ENCODE data around the gene FIBIN.

The FIBIN gene

DNA sequence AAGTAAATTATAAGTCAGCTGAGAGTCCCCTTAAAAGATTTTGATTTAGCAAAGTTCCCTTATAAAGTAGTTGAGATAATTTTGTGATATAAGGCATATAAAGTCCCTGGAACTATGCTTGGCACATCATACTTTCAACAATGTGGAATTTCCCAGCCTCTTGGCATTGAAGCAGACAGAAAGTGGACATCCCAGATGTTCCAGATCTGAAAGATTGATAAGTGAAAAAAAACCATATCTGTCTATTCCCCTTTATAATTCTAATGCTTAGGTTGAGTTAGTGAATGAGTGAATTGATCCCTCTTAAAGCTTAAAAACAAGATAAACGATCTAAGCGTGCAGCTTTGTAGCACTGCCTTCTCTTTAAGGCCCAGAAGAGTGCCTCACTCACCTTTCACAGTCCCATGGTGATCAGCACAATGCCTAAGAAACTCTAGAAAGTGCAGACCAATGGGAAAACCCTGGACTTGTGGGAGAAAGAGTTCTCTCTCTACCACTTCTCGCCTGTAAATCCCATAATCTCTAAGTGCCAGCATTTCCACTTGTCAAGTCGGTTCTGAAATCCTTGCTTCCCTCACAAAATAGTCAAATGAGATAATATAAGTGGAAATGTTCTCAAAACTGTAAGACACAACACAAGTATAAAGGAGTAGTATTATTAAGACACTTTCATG lies 17.8 kb downstream of the FIBIN start:
- Histone ChIP-seq H3K27me3 (replicated peaks in 2 of 5; ENCODE audit: control insufficient read depth in 4 of 5, insufficient read depth in 5 of 5, low read length in 4 of 5) (no peaks in the 10 kb centered on the region), H3K36me3 (ENCODE audit: control insufficient read depth in 4 of 4, insufficient read depth in 4 of 4, low read length in 3 of 4) (no peaks in the 10 kb centered on the region), H3K9me3 (ENCODE audit: control extremely low read depth in 1 of 5, control insufficient read depth in 4 of 5, insufficient read depth in 2 of 5, low read depth in 1 of 5, low read length in 4 of 5) (no peaks in the 10 kb centered on the region), H3K4me3 (ENCODE audit: control insufficient read depth in 1 of 7, extremely low read depth in 1 of 7, insufficient read depth in 4 of 7, low read depth in 2 of 7, low read length in 6 of 7) (no peak overlapping the region), H3K4me1 (ENCODE audit: control extremely low read depth in 1 of 4, control insufficient read depth in 4 of 4, insufficient read depth in 4 of 4, low read length in 3 of 4) (no peaks in the 10 kb centered on the region), H3K27ac (ENCODE audit: insufficient read depth in 1 of 2, low read depth in 1 of 2, low read length in 2 of 2, poor library complexity in 1 of 2, severe bottlenecking in 2 of 2) (no peak overlapping the region)
- POLR2A ChIA-PET = no interaction called here
- no peak for DNase-seq
- WGBS (ENCODE audit: insufficient coverage) = 100% methylated on average over 2 of the region's 4 CpGs
- CTCF ChIA-PET = no interaction called here

GRCh38 chr11:27012234-27012921 lies 18.5 kb downstream of the FIBIN start:
- Histone ChIP-seq H3K27me3 (replicated peaks in 2 of 5; ENCODE audit: control insufficient read depth in 4 of 5, insufficient read depth in 5 of 5, low read length in 4 of 5) (no peaks in the 10 kb centered on the region), H3K9me3 (ENCODE audit: control extremely low read depth in 1 of 5, control insufficient read depth in 4 of 5, insufficient read depth in 2 of 5, low read depth in 1 of 5, low read length in 4 of 5) (no peaks in the 10 kb centered on the region), H3K27ac (ENCODE audit: insufficient read depth in 1 of 2, low read depth in 1 of 2, low read length in 2 of 2, poor library complexity in 1 of 2, severe bottlenecking in 2 of 2) (no peak overlapping the region), H3K36me3 (ENCODE audit: control insufficient read depth in 4 of 4, insufficient read depth in 4 of 4, low read length in 3 of 4) (no peaks in the 10 kb centered on the region), H3K4me1 (ENCODE audit: control extremely low read depth in 1 of 4, control insufficient read depth in 4 of 4, insufficient read depth in 4 of 4, low read length in 3 of 4) (no peaks in the 10 kb centered on the region), H3K4me3 (ENCODE audit: control insufficient read depth in 1 of 7, extremely low read depth in 1 of 7, insufficient read depth in 4 of 7, low read depth in 2 of 7, low read length in 6 of 7) (no peak overlapping the region)
- DNase-seq = no peak
- CTCF ChIA-PET = no interaction called here
- POLR2A ChIA-PET = no interaction called here
- WGBS (ENCODE audit: insufficient coverage) = 38% methylated on average over 2 of the region's 4 CpGs

GRCh38 chr11:27013781-27014361 lies 20.0 kb downstream of the FIBIN start:
- H3K27ac ChIP-seq (ENCODE audit: insufficient read depth in 1 of 2, low read depth in 1 of 2, low read length in 2 of 2, poor library complexity in 1 of 2, severe bottlenecking in 2 of 2) = no peak overlapping the region
- DNase-seq = no peak
- H3K9me3 ChIP-seq (ENCODE audit: control extremely low read depth in 1 of 5, control insufficient read depth in 4 of 5, insufficient read depth in 2 of 5, low read depth in 1 of 5, low read length in 4 of 5) = no peaks in the 10 kb centered on the region
- no peaks in the 10 kb centered on the region for H3K4me1 ChIP-seq (ENCODE audit: control extremely low read depth in 1 of 4, control insufficient read depth in 4 of 4, insufficient read depth in 4 of 4, low read length in 3 of 4)
- 92% methylated on average over 2 of the region's 4 CpGs for WGBS (ENCODE audit: insufficient coverage)
- no peaks in the 10 kb centered on the region for H3K27me3 ChIP-seq (replicated peaks in 2 of 5; ENCODE audit: control insufficient read depth in 4 of 5, insufficient read depth in 5 of 5, low read length in 4 of 5)
- ChIA-PET CTCF (no interaction called here), POLR2A (no interaction called here)
- no peaks in the 10 kb centered on the region for H3K36me3 ChIP-seq (ENCODE audit: control insufficient read depth in 4 of 4, insufficient read depth in 4 of 4, low read length in 3 of 4)
- H3K4me3 ChIP-seq (ENCODE audit: control insufficient read depth in 1 of 7, extremely low read depth in 1 of 7, insufficient read depth in 4 of 7, low read depth in 2 of 7, low read length in 6 of 7) = no peak overlapping the region

DNA sequence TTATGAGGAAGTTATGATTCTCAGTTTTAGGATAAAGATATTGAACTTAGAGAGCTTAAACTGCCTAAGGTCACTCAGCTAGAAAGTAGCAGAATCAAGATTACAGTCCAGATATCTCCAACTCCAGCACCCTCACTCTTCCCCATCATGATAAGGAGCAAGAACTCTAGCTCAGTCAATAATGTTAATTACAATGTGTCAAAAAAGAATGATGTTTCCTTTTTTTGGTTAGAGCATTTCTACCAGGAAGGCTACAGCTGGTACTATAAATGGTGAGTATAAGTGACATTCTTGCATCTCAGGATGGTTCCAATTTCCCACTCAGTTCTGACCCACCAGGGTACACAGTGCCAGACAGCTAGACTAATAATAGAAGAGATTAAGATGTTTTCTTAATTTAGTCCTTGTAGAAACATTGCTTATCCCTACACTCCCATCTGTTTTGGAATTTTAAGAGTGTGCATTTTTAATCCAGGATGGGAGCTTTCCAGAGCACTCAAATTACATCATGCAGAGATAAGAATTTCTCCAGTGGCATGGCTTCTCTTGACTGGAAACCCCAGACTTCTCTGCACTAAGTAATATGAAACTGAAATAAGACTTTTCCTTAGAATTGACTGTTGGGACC lies 25.1 kb downstream of the FIBIN start:
- POLR2A ChIA-PET = no interaction called here
- no peaks in the 10 kb centered on the region for H3K27me3 ChIP-seq (replicated peaks in 2 of 5; ENCODE audit: control insufficient read depth in 4 of 5, insufficient read depth in 5 of 5, low read length in 4 of 5)

DNA sequence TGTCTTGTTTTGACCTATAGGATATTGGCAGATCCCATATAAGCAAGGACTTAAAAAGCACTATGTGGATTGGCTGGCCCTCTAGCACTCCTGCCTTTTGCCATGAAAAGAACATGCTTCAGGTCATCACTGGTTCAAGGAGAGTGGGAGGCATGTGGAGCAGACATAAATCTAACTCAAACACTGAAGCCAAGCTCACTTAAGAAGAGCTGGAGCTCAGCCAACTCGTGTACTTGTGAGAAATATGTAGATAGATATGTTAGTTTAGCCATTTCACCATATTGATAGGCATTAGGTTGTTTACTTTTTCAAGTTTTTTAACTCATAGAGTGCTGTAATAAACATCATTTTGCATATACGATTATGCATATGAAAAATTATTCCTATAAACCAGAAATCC lies 26.8 kb downstream of the FIBIN start:
- H3K27ac ChIP-seq (ENCODE audit: insufficient read depth in 1 of 2, low read depth in 1 of 2, low read length in 2 of 2, poor library complexity in 1 of 2, severe bottlenecking in 2 of 2) = no peak overlapping the region
- no peaks in the 10 kb centered on the region for H3K9me3 ChIP-seq (ENCODE audit: control extremely low read depth in 1 of 5, control insufficient read depth in 4 of 5, insufficient read depth in 2 of 5, low read depth in 1 of 5, low read length in 4 of 5)
- no peak for DNase-seq
- no peaks in the 10 kb centered on the region for H3K36me3 ChIP-seq (ENCODE audit: control insufficient read depth in 4 of 4, insufficient read depth in 4 of 4, low read length in 3 of 4)
- H3K27me3 ChIP-seq (replicated peaks in 2 of 5; ENCODE audit: control insufficient read depth in 4 of 5, insufficient read depth in 5 of 5, low read length in 4 of 5) = no peaks in the 10 kb centered on the region
- CTCF ChIA-PET = no interaction called here
- H3K4me1 ChIP-seq (ENCODE audit: control extremely low read depth in 1 of 4, control insufficient read depth in 4 of 4, insufficient read depth in 4 of 4, low read length in 3 of 4) = no peaks in the 10 kb centered on the region
- WGBS (ENCODE audit: insufficient coverage) = no CpG with 5 or more reads among the region's 2 CpGs
- POLR2A ChIA-PET = no interaction called here
- no peak overlapping the region for H3K4me3 ChIP-seq (ENCODE audit: control insufficient read depth in 1 of 7, extremely low read depth in 1 of 7, insufficient read depth in 4 of 7, low read depth in 2 of 7, low read length in 6 of 7)

More for the DNA sequence above, 25.1 kb downstream of the FIBIN start:
- CTCF ChIA-PET = no interaction called here
- DNase-seq = no peak
- no peak overlapping the region for H3K4me3 ChIP-seq (ENCODE audit: control insufficient read depth in 1 of 7, extremely low read depth in 1 of 7, insufficient read depth in 4 of 7, low read depth in 2 of 7, low read length in 6 of 7)
- no peaks in the 10 kb centered on the region for H3K9me3 ChIP-seq (ENCODE audit: control extremely low read depth in 1 of 5, control insufficient read depth in 4 of 5, insufficient read depth in 2 of 5, low read depth in 1 of 5, low read length in 4 of 5)
- no peak overlapping the region for H3K27ac ChIP-seq (ENCODE audit: insufficient read depth in 1 of 2, low read depth in 1 of 2, low read length in 2 of 2, poor library complexity in 1 of 2, severe bottlenecking in 2 of 2)
- H3K4me1 ChIP-seq (ENCODE audit: control extremely low read depth in 1 of 4, control insufficient read depth in 4 of 4, insufficient read depth in 4 of 4, low read length in 3 of 4) = no peaks in the 10 kb centered on the region
- H3K36me3 ChIP-seq (ENCODE audit: control insufficient read depth in 4 of 4, insufficient read depth in 4 of 4, low read length in 3 of 4) = no peaks in the 10 kb centered on the region

DNA sequence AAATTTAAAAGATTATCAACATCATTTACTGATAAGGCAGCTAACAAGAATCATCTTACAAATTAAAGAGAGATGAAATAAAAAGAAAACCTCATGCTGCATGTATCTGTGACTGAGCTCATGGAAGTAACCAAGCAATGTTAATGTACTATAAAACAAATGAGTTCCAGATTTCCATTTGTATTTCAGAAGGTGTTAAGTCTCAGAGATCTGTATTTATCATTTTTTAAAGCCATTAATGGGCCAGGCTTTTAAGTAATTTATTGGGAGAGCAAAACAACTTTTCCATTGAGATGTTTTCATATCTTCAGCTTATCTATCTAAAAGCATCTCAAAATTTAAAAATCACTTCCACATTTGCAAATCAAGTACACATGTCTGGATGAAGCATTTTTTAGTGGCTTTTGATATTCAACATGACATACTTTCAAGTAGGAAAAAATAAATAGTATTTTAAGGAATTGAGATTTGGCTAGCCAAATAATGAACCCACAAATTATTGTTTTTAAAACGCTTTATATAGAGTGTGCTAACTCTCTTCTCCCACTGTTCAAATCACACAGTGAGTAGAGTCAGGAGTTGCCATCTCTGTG lies 28.8 kb downstream of the FIBIN start:
- no peak for DNase-seq
- Histone ChIP-seq H3K36me3 (ENCODE audit: control insufficient read depth in 4 of 4, insufficient read depth in 4 of 4, low read length in 3 of 4) (no peaks in the 10 kb centered on the region), H3K9me3 (ENCODE audit: control extremely low read depth in 1 of 5, control insufficient read depth in 4 of 5, insufficient read depth in 2 of 5, low read depth in 1 of 5, low read length in 4 of 5) (no peaks in the 10 kb centered on the region), H3K4me1 (ENCODE audit: control extremely low read depth in 1 of 4, control insufficient read depth in 4 of 4, insufficient read depth in 4 of 4, low read length in 3 of 4) (no peaks in the 10 kb centered on the region), H3K27me3 (replicated peaks in 2 of 5; ENCODE audit: control insufficient read depth in 4 of 5, insufficient read depth in 5 of 5, low read length in 4 of 5) (no peaks in the 10 kb centered on the region), H3K27ac (ENCODE audit: insufficient read depth in 1 of 2, low read depth in 1 of 2, low read length in 2 of 2, poor library complexity in 1 of 2, severe bottlenecking in 2 of 2) (no peak overlapping the region), H3K4me3 (ENCODE audit: control insufficient read depth in 1 of 7, extremely low read depth in 1 of 7, insufficient read depth in 4 of 7, low read depth in 2 of 7, low read length in 6 of 7) (no peak overlapping the region)
- WGBS (ENCODE audit: insufficient coverage) = no CpG with 5 or more reads among the region's 1 CpG
- ChIA-PET CTCF (no interaction called here), POLR2A (no interaction called here)

DNA sequence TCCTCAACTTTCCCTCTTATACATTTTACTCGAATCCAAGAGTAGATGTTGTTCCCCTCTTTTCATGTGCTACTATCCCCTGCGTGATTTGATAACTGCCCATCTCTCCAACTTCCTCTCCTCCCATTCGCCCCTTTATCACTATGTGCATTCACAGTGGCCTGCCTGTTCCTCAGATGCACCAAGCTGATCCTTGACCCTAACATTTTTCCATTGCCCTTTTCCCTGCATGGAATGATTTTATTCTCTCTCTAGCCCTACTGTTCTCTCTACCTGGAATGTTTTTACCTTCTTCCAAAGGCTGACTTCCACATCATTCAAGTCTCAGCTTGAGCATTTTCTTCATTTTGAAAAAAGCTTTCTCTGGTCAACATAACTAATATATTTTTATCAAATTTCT lies 31.0 kb downstream of the FIBIN start:
- H3K4me3 ChIP-seq (ENCODE audit: control insufficient read depth in 1 of 7, extremely low read depth in 1 of 7, insufficient read depth in 4 of 7, low read depth in 2 of 7, low read length in 6 of 7) = no peak overlapping the region
- no peaks in the 10 kb centered on the region for H3K36me3 ChIP-seq (ENCODE audit: control insufficient read depth in 4 of 4, insufficient read depth in 4 of 4, low read length in 3 of 4)
- no peak overlapping the region for H3K27ac ChIP-seq (ENCODE audit: insufficient read depth in 1 of 2, low read depth in 1 of 2, low read length in 2 of 2, poor library complexity in 1 of 2, severe bottlenecking in 2 of 2)
- POLR2A ChIA-PET = no interaction called here
- CTCF ChIA-PET = no interaction called here
- H3K9me3 ChIP-seq (ENCODE audit: control extremely low read depth in 1 of 5, control insufficient read depth in 4 of 5, insufficient read depth in 2 of 5, low read depth in 1 of 5, low read length in 4 of 5) = no peaks in the 10 kb centered on the region
- 90% methylated on average over 3 of the region's 3 CpGs for WGBS (ENCODE audit: insufficient coverage)
- H3K4me1 ChIP-seq (ENCODE audit: control extremely low read depth in 1 of 4, control insufficient read depth in 4 of 4, insufficient read depth in 4 of 4, low read length in 3 of 4) = no peaks in the 10 kb centered on the region
- DNase-seq = no peak
- no peaks in the 10 kb centered on the region for H3K27me3 ChIP-seq (replicated peaks in 2 of 5; ENCODE audit: control insufficient read depth in 4 of 5, insufficient read depth in 5 of 5, low read length in 4 of 5)
